Tibial nerve (tissue), 4 donors: ENCODE results near the gene LRRC42. TPM values are rescaled to one million over a fixed set of nuclear protein-coding genes. Genes with fewer than 3 reads are reported as not detected.

Experiments
- DNase-seq, 2 donors: peaks; one replicate each; pipeline ENCODE4 v3.0.0-alpha.2; 2019; ENCODE audit warnings: low spot score in 2 of 2
- H3K27ac ChIP-seq, 4 donors: fragments of 200-600 bp; sonication (generic) in 3 of 4; one replicate each; pipeline ENCODE4 v1.5.1; 2017 to 2019; ENCODE audit warnings: mild to moderate bottlenecking in 1 of 4
- H3K27me3 ChIP-seq, 2 donors: fragments of 200-600 bp; sonication (generic) in 1 of 2; one replicate each; pipeline versions ENCODE4 v1.5.1 to v1.6.0; 2017 to 2019
- H3K36me3 ChIP-seq, 3 donors: fragments of 200-600 bp; sonication (generic); one replicate each; pipeline ENCODE4 v1.5.1; 2018 to 2019
- H3K4me1 ChIP-seq, 4 donors: fragments of 200-600 bp; sonication (generic) in 3 of 4; one replicate each; pipeline ENCODE4 v1.5.1; 2017 to 2019
- H3K4me3 ChIP-seq, 4 donors: fragments of 200-600 bp; sonication (generic) in 3 of 4; one replicate each; pipeline ENCODE4 v1.5.1; 2017 to 2019; ENCODE audit warnings: mild to moderate bottlenecking in 1 of 4, moderate library complexity in 1 of 4
- H3K9me3 ChIP-seq, 4 donors: fragments of 200-600 bp; sonication (generic) in 3 of 4; one replicate each; pipeline ENCODE4 v1.5.1; 2017 to 2019
- EP300 ChIP-seq, 2 donors: sonication (generic); formaldehyde crosslinking; IDR thresholded peaks; one replicate each; pipeline ENCODE4 v1.6.1; 2017; ENCODE audit warnings: antibody characterized with exemption in 2 of 2, mild to moderate bottlenecking in 1 of 2
- POLR2A ChIP-seq, 2 donors: fragments of 450-650 bp; IDR thresholded peaks; one replicate each; pipeline ENCODE4 v1.6.1; 2017; ENCODE audit warnings: antibody characterized with exemption in 2 of 2, mild to moderate bottlenecking in 2 of 2, moderate library complexity in 2 of 2
- whole genome bisulfite sequencing, 2 donors: methylation state at CpG; one replicate each; pipeline ENCODE4 v1.1.5; 2018; 5-methylcytosine and 5-hydroxymethylcytosine counted together
- total RNA-seq, 4 donors: library from RNA; depleted of rRNA; stranded (reverse); fragments of >200 nt; gene quantifications; one replicate each; pipeline ENCODE4 v1.1.0, GENCODE V29; 2016
- TF ChIP-seq, protein P1 (sequence below), 5 experiments: fragments of 200-600 bp in 3 of 5; fragments of 450-650 bp in 2 of 5; sonication (generic) in 3 of 5; IDR thresholded peaks; one replicate each; pipeline ENCODE4 v1.5.1; 2016 to 2019; ENCODE audit warnings: antibody characterized with exemption in 5 of 5, mild to moderate bottlenecking in 3 of 5, moderate library complexity in 2 of 5

The LRRC42 gene
- total RNA-seq, 4 donors from 2014 or later, result 26.1 to 29.5 (median 26.8) TPM

GRCh38 chr1:53913352-53914033 is 32.7 kb upstream of the LRRC42 start:
- Histone ChIP-seq H3K4me3 (no peak overlapping the region), H3K9me3 (no peaks in the 10 kb centered on the region), H3K36me3 (peaks cover 0 to 38% (median 2%) of the 10 kb centered on the region in 3 donors), H3K27me3 (no peaks in the 10 kb centered on the region), H3K4me1 (no peaks in the 10 kb centered on the region), H3K27ac (no peak overlapping the region)
- WGBS, 2 donors, result 76 to 79% methylated on average over 5 of the region's 5 CpGs
- TF ChIP-seq, protein P1, sequence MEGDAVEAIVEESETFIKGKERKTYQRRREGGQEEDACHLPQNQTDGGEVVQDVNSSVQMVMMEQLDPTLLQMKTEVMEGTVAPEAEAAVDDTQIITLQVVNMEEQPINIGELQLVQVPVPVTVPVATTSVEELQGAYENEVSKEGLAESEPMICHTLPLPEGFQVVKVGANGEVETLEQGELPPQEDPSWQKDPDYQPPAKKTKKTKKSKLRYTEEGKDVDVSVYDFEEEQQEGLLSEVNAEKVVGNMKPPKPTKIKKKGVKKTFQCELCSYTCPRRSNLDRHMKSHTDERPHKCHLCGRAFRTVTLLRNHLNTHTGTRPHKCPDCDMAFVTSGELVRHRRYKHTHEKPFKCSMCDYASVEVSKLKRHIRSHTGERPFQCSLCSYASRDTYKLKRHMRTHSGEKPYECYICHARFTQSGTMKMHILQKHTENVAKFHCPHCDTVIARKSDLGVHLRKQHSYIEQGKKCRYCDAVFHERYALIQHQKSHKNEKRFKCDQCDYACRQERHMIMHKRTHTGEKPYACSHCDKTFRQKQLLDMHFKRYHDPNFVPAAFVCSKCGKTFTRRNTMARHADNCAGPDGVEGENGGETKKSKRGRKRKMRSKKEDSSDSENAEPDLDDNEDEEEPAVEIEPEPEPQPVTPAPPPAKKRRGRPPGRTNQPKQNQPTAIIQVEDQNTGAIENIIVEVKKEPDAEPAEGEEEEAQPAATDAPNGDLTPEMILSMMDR (IDR thresholded peaks at IDR 0.05), result no peak
- TF ChIP-seq EP300 (IDR thresholded peaks at IDR 0.05) (no peak), POLR2A (IDR thresholded peaks at IDR 0.05) (no peak)
- no peak for DNase-seq

- no peaks in the 10 kb centered on the region for H3K9me3 ChIP-seq
- TF ChIP-seq, protein P1 (IDR thresholded peaks at IDR 0.05), result no peak
- no peak for TF ChIP-seq POLR2A (IDR thresholded peaks at IDR 0.05)
- WGBS, 2 donors, result 72% methylated on average over 5 of the region's 5 CpGs
- no peak overlapping the region for H3K27ac ChIP-seq
- peaks cover 0 to 70% (median 0%) of the 10 kb centered on the region in 3 donors for H3K36me3 ChIP-seq
- no peaks in the 10 kb centered on the region for H3K27me3 ChIP-seq
- no peak for DNase-seq
- no peak overlapping the region for H3K4me3 ChIP-seq
- H3K4me1 ChIP-seq, result no peaks in the 10 kb centered on the region
Observed at GRCh38 chr1:53918343-53918742, 27.8 kb upstream of the LRRC42 start.

DNA sequence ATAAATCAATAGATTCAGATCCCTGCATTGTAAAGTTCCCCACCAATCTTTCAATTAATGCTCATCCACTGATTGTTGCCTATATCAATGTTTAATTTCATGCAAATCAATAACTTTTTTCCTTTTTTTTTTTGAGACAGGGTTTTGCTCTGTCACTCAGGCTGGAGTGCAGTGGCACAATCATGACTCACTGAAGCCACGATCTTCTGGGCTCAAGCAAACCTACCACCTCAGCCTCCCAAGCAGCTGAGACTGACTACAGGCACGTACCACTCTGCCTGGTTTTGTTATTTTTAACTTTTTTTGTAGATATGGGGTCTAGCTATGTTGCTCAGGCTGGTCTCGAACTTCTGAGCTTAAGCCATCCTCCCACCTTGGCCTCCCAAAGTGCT is 26.5 kb upstream of the LRRC42 start:
- WGBS, 2 donors, result 85 to 91% methylated on average over 3 of the region's 3 CpGs
- Histone ChIP-seq H3K27ac (no peak overlapping the region), H3K9me3 (no peaks in the 10 kb centered on the region), H3K27me3 (no peaks in the 10 kb centered on the region), H3K4me1 (no peaks in the 10 kb centered on the region), H3K36me3 (peaks cover 0 to 77% (median 0%) of the 10 kb centered on the region in 3 donors), H3K4me3 (no peak overlapping the region)
- TF ChIP-seq EP300 (IDR thresholded peaks at IDR 0.05) (no peak), POLR2A (IDR thresholded peaks at IDR 0.05) (no peak)
- TF ChIP-seq, protein P1 (IDR thresholded peaks at IDR 0.05), result no peak
- DNase-seq, result no peak

DNA sequence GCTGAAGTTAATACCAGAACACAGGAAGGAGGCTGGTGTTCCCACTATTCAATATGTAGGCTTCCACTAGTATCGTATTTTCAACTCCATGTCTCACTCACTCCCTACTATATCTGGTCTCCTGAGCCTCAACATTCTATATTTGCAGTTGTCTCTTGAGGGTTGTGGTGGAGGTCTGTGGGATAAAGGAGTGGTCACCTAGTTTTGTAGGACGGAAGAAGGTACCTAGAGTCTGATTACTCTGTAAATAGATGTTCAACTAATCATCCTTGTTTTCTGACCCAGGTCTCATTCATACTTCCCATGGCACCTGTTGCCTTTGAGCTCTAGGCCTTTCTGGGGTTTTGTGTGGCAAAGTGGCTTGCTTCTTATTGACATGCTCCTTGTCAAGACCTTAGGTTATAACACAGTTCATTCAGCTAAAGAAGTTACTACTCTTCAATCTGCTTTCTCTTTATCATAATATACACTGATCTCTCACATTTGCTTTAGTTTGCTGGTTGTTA is 18.7 kb upstream of the LRRC42 start:
- Histone ChIP-seq H3K4me1 (no peaks in the 10 kb centered on the region), H3K9me3 (peaks cover 0 to 4% (median 0%) of the 10 kb centered on the region in 4 donors), H3K27ac (no peak overlapping the region), H3K4me3 (no peak overlapping the region), H3K36me3 (peaks cover 0 to 73% (median 0%) of the 10 kb centered on the region in 3 donors), H3K27me3 (no peaks in the 10 kb centered on the region)
- 95 to 100% methylated on average over 2 of the region's 2 CpGs for WGBS, 2 donors
- TF ChIP-seq, protein P1 (IDR thresholded peaks at IDR 0.05), result no peak
- TF ChIP-seq POLR2A (IDR thresholded peaks at IDR 0.05), result no peak
- TF ChIP-seq EP300 (IDR thresholded peaks at IDR 0.05), result no peak
- no peak for DNase-seq

GRCh38 chr1:53929246-53929960 is 16.7 kb upstream of the LRRC42 start:
- Histone ChIP-seq H3K4me1 (no peaks in the 10 kb centered on the region), H3K27ac (no peak overlapping the region), H3K9me3 (peaks cover 0 to 9% (median 0%) of the 10 kb centered on the region in 4 donors), H3K4me3 (no peak overlapping the region), H3K36me3 (peaks cover 0 to 68% (median 0%) of the 10 kb centered on the region in 3 donors), H3K27me3 (no peaks in the 10 kb centered on the region)
- DNase-seq, result no peak
- TF ChIP-seq POLR2A (IDR thresholded peaks at IDR 0.05), result no peak
- TF ChIP-seq, protein P1 (IDR thresholded peaks at IDR 0.05), result no peak
- no peak for TF ChIP-seq EP300 (IDR thresholded peaks at IDR 0.05)
- WGBS, 2 donors, result 77 to 87% methylated on average over 2 of the region's 2 CpGs
